B cell (primary cell): ENCODE measurements around the gene CCDC86.

ENCODE experiments used
- CTCF ChIP-seq: fragments of 200-600 bp; IDR thresholded peaks from one replicate; pipeline ENCODE4 v1.8.0; 2022; ENCODE audit warnings: antibody characterized with exemption, mild to moderate bottlenecking
- EZH2 ChIP-seq: IDR thresholded peaks from 2 replicates; pipeline ENCODE4 v1.6.1; 2012; ENCODE audit warnings: borderline replicate concordance, low read depth, mild to moderate bottlenecking, moderate library complexity, low read length; ENCODE audit not compliant: insufficient read depth, poor library complexity, severe bottlenecking

GRCh38 chr11:60814112-60814511 lies 27.8 kb upstream of the CCDC86 start:
- TF ChIP-seq CTCF (no peak), EZH2 (no peak)
